K562 (cell line): ENCODE data around the gene FKBP3. TPM values are rescaled to one million over a fixed set of nuclear protein-coding genes. Genes with fewer than 3 reads are reported as not detected.

ENCODE experiments used
- ATAC-seq: fragments of 200-7000 bp; cut with Tn5 transposase; 3 replicates; pipeline ENCODE4 v1.9.1; 2020; ENCODE audit warnings: moderate library complexity
- BruUV-seq: library from RNA; stranded (reverse); fragments of 400-500 nt; replicated peaks from 2 replicates; lab custom pipeline; 2021; lab: Mats Ljungman, UMichigan
- CTCF ChIA-PET: fragments of 300-600 bp; formaldehyde crosslinking; extraction: SDS; loops from one replicate; lab custom pipeline; 2021; ENCODE audit warnings: low intra/inter-chr PET ratio; lab: Yijun Ruan, JAX
- POLR2A ChIA-PET: fragments of 300-600, 350-650 bp; sonication (Branson Sonifier 250); formaldehyde crosslinking; extraction: SDS; loops from one replicate; lab custom pipeline; 2021; ENCODE audit warnings: antibody characterized with exemption, inconsistent platforms; lab: Yijun Ruan, JAX
- DNase-seq, 4 experiments: peaks; one replicate each; pipeline versions ENCODE4 v3.0.0 to v3.0.0-alpha.2; 2011 to 2018; ENCODE audit warnings: low spot score in 3 of 4, mixed read lengths in 3 of 4; ENCODE audit errors: extremely low read depth in 1 of 4
- FAIRE-seq: peaks from 2 replicates; lab custom pipeline; 2011; peaks lifted over from hg19 to GRCh38; lab: Jason Lieb, UNC
- H2AFZ ChIP-seq: 2 replicates; pipeline ENCODE4 v1.6.0; 2011; ENCODE audit warnings: low read depth, low read length, control low read depth, inconsistent platforms
- H3K27ac ChIP-seq: fragments of 200-600 bp; 3 replicates; pipeline ENCODE4 v1.8.0; 2011; ENCODE audit warnings: low read depth, mild to moderate bottlenecking, control low read depth, inconsistent platforms, low read length, moderate library complexity, mixed read lengths; ENCODE audit errors: extremely low read depth
- H3K27me3 ChIP-seq, 2 experiments: fragments of 300-600 bp in 1 of 2; 2 replicates in 1 of 2; 3 replicates in 1 of 2; pipeline versions ENCODE4 v1.6.0 to v1.8.0; 2011; ENCODE audit warnings: inconsistent platforms in 2 of 2, low read length in 2 of 2, mild to moderate bottlenecking in 1 of 2, mixed read lengths in 1 of 2, moderate library complexity in 1 of 2; ENCODE audit not compliant: control insufficient read depth in 2 of 2, insufficient read depth in 2 of 2
- H3K36me3 ChIP-seq: fragments of 300-600 bp; 3 replicates; pipeline ENCODE4 v1.8.0; 2011; ENCODE audit warnings: mild to moderate bottlenecking, low read length, inconsistent platforms; ENCODE audit not compliant: control insufficient read depth, insufficient read depth
- H3K4me1 ChIP-seq, 2 experiments: fragments of 200-600 bp in 1 of 2; replicated peaks in 1 of 2; 2 replicates in 1 of 2; 3 replicates in 1 of 2; pipeline versions ENCODE4 v1.5.1 to v1.8.0; 2011; ENCODE audit warnings: inconsistent platforms in 2 of 2, low read length in 2 of 2, mild to moderate bottlenecking in 1 of 2, mixed read lengths in 1 of 2, moderate library complexity in 1 of 2; ENCODE audit not compliant: control insufficient read depth in 2 of 2, insufficient read depth in 2 of 2
- H3K4me2 ChIP-seq: 2 replicates; pipeline ENCODE4 v1.6.1; 2011; ENCODE audit warnings: low read length, control low read depth, inconsistent platforms, mixed read lengths; ENCODE audit not compliant: insufficient read depth
- H3K4me3 ChIP-seq: fragments of 200-600 bp; sonication (generic), shearing (Covaris generic); 2 replicates; pipeline ENCODE4 v1.5.1; 2016; ENCODE audit warnings: control low read depth, inconsistent platforms
- H3K79me2 ChIP-seq: fragments of 200-600 bp; 3 replicates; pipeline ENCODE4 v1.8.0; 2011; ENCODE audit warnings: low read length, inconsistent platforms; ENCODE audit not compliant: control insufficient read depth, insufficient read depth
- H3K9ac ChIP-seq, 2 experiments: 2 replicates each; pipeline versions ENCODE4 v1.6.0 to v1.6.1; 2011; ENCODE audit warnings: low read depth in 2 of 2, low read length in 2 of 2, control low read depth in 1 of 2, inconsistent platforms in 1 of 2, mild to moderate bottlenecking in 1 of 2, mixed read lengths in 1 of 2; ENCODE audit not compliant: insufficient read depth in 1 of 2
- H3K9me1 ChIP-seq: one replicate; pipeline ENCODE4 v1.6.0; 2011; ENCODE audit warnings: inconsistent platforms, mild to moderate bottlenecking, low read length, moderate library complexity; ENCODE audit not compliant: control insufficient read depth, insufficient read depth
- H3K9me3 ChIP-seq: replicated peaks from 2 replicates; pipeline ENCODE4 v1.5.1; 2011; ENCODE audit warnings: low read depth, low read length, inconsistent platforms; ENCODE audit not compliant: control insufficient read depth, insufficient read depth
- H4K20me1 ChIP-seq: replicated peaks from 2 replicates; pipeline ENCODE4 v1.6.1; 2011; ENCODE audit warnings: low read length, inconsistent platforms, mixed read lengths; ENCODE audit not compliant: control insufficient read depth, insufficient read depth
- ARNT ChIP-seq, 2 experiments: fragments of 450-650 bp; IDR thresholded peaks; 2 replicates each; pipeline ENCODE4 v1.6.1; 2016; ENCODE audit warnings: mild to moderate bottlenecking in 1 of 2
- CBFA2T3 ChIP-seq: fragments of 450-650 bp; IDR thresholded peaks from 2 replicates; pipeline ENCODE4 v1.6.1; 2017
- EP300 ChIP-seq: IDR thresholded peaks from 2 replicates; pipeline ENCODE4 v1.6.1; 2012; ENCODE audit warnings: low read length, improper control_type of control experiment
- GABPA ChIP-seq: fragments of 200-800 bp; sonication (Bioruptor generic); conservative IDR thresholded peaks from 2 replicates; pipeline ENCODE4 v1.6.1; 2016; ENCODE audit warnings: low read depth, missing genetic modification characterization, missing compliant biosample characterization
- HNRNPK ChIP-seq: fragments of 200-400 bp; formaldehyde crosslinking; IDR thresholded peaks from one replicate; pipeline ENCODE4 v1.6.1; 2018; ENCODE audit warnings: mild to moderate bottlenecking, low read depth, low read length; ENCODE audit not compliant: poor library complexity, severe bottlenecking
- KLF6 ChIP-seq: fragments of 250-450 bp; sonication (Bioruptor Pico); IDR thresholded peaks from 2 replicates; pipeline ENCODE4 v1.4.0; 2020; ENCODE audit warnings: mild to moderate bottlenecking, moderate library complexity, borderline replicate concordance
- MAFG ChIP-seq: fragments of 450-650 bp; conservative IDR thresholded peaks from 2 replicates; pipeline ENCODE4 v1.6.1; 2016; ENCODE audit warnings: missing genetic modification characterization, missing compliant biosample characterization
- NCOA1 ChIP-seq: fragments of 450-650 bp; IDR thresholded peaks from 2 replicates; pipeline ENCODE4 v1.6.1; 2016; ENCODE audit warnings: low read depth
- NCOA2 ChIP-seq, 2 experiments: fragments of 450-650 bp; IDR thresholded peaks; 2 replicates each; pipeline ENCODE4 v1.6.1; 2018; ENCODE audit warnings: mild to moderate bottlenecking in 2 of 2, moderate library complexity in 1 of 2; ENCODE audit not compliant: partially characterized antibody in 2 of 2
- NFYB ChIP-seq: IDR thresholded peaks from 2 replicates; pipeline ENCODE4 v1.6.1; 2011; ENCODE audit warnings: mild to moderate bottlenecking, moderate library complexity; ENCODE audit not compliant: insufficient read length; ENCODE audit errors: extremely low read depth
- SREBF1 ChIP-seq: fragments of 150-350 bp; IDR thresholded peaks from 2 replicates; pipeline ENCODE4 v1.6.1; 2014; ENCODE audit warnings: antibody characterized with exemption, low read depth, low read length, borderline replicate concordance
- TEAD2 ChIP-seq: fragments of 450-650 bp; IDR thresholded peaks from 2 replicates; pipeline ENCODE4 v1.6.1; 2016; ENCODE audit warnings: missing genetic modification characterization, control low read depth, missing compliant biosample characterization
- ZNF174 ChIP-seq: fragments of 250-450 bp; sonication (Bioruptor Pico); IDR thresholded peaks from 2 replicates; pipeline ENCODE4 v1.4.0; 2020; ENCODE audit warnings: mild to moderate bottlenecking
- ZNF766 ChIP-seq: fragments of 200-800 bp; sonication (Bioruptor generic); conservative IDR thresholded peaks from 2 replicates; pipeline ENCODE4 v1.6.1; 2016; ENCODE audit warnings: missing genetic modification characterization, missing compliant biosample characterization
- WGBS: fragments of 100-300 bp; shearing (Covaris generic); methylation state at CpG from one replicate; pipeline ENCODE4 v1.1.6; 2016; ENCODE audit warnings: low coverage, mixed read lengths; ENCODE audit not compliant: insufficient coverage; ENCODE audit errors: missing lambda C conversion rate; 5-methylcytosine and 5-hydroxymethylcytosine counted together
- in situ Hi-C: fragments of 300-500 bp; cut with MboI; formaldehyde crosslinking; loops from 4 replicates; pipeline ENCODE4 v1.15.0; 2018; ENCODE audit warnings: inconsistent platforms, mixed read lengths
- intact Hi-C: fragments of 100-400 bp; cut with micrococcal nuclease; formaldehyde crosslinking; loops from 2 replicates; pipeline ENCODE4 v1.14.2; 2022
- polyA plus RNA-seq, 8 experiments: library from polyadenylated mRNA; depleted of rRNA in 4 of 8; stranded (reverse) in 5 of 8; unstranded in 3 of 8; fragments of >200 nt; fragmentation: Nextera tagmentation in 2 of 8; fragmentation: Illumina TruSeq in 1 of 8; extraction: Ambion mirVana in 2 of 8; extraction: Trizol in 1 of 8; gene quantifications; 2 replicates each; pipeline versions ENCODE4 v1.2.1 to v1.2.3, GENCODE V29; 2011 to 2014; ENCODE audit warnings: inconsistent platforms in 1 of 8, missing spikeins in 1 of 8
- total RNA-seq, 7 experiments: library from RNA; depleted of rRNA in 6 of 7; stranded (reverse); fragments of >200 nt in 6 of 7; fragmentation: Illumina TruSeq in 2 of 7; extraction: Trizol in 2 of 7; gene quantifications; 2 replicates each; pipeline versions ENCODE4 v1.2.1 to v1.2.3, GENCODE V29; 2011 to 2021; ENCODE audit warnings: low replicate concordance in 1 of 7
- TF ChIP-seq, protein P1 (sequence below): fragments of 450-650 bp; IDR thresholded peaks from 2 replicates; pipeline ENCODE4 v1.6.1; 2017; ENCODE audit warnings: antibody characterized with exemption

The FKBP3 gene
- total and polyA plus RNA-seq, 9 of the 15 experiments (the other 6 are each of a cell fraction or from before 2014, with no cell fraction given) = 43.6 to 107 (median 65.2) TPM

- no peak overlapping the region for H3K4me3 ChIP-seq
- TF ChIP-seq ZNF174 (CRISPR knock-in tag) (no peak), MAFG (tag) (peak; percentile 33)
- TF ChIP-seq, all 486 proteins: peak for 1
- H3K4me2 ChIP-seq = no peak overlapping the region
- H3K4me1 ChIP-seq = no peaks in the 10 kb centered on the region; a peak in 1 of 5 replicates
- no peak overlapping the region for H3K27ac ChIP-seq
- intact Hi-C loops (no loop called here), in situ Hi-C loops (no loop called here)
- no peaks in the 10 kb centered on the region for H4K20me1 ChIP-seq
- H3K79me2 ChIP-seq = peaks cover 9% of the 10 kb centered on the region; the same call in 1 of the 3 replicates
- 94% methylated on average over 3 of the region's 3 CpGs for WGBS
- H3K27me3 ChIP-seq = no peaks in the 10 kb centered on the region
- no peak overlapping the region for H2AFZ ChIP-seq
- ChIA-PET CTCF (no interaction called here), POLR2A (interaction anchor here (1.4 kb wide), 1 partner anchor 16 kb away, joined by 3 read pairs; the partner anchor contains the start of gene FKBP3)
- BruUV-seq = no TSS peak
- no peak for ATAC-seq
- peaks cover 31% of the 10 kb centered on the region; the same call in 2 of the 3 replicates for H3K36me3 ChIP-seq
- H3K9me3 ChIP-seq = no peaks in the 10 kb centered on the region
- H3K9me1 ChIP-seq = no peaks in the 10 kb centered on the region
- FAIRE-seq = no peak
- DNase-seq = no peak
- H3K9ac ChIP-seq = no peak overlapping the region
Measured at GRCh38 chr14:45149602-45150001, 15.3 kb upstream of the FKBP3 start.

DNA sequence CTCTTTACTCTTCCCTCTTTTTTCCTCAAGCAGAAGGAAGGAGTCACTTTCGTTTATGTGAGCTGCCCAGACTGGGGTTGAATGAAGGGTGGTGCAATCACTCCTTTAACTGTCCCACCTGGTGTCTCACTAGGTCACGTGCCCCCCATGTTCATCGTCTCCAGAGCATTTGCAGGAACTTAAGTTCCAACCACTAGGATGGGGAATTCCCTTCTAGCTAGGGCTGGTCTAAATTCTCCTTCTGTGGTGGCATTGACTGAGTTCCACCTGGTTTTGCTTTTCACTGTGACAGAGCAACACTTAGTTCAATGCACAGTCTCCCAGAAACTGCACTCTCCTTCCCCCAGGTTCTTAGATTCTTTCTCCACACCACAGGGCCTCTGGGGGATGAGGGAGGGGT, 10.9 kb upstream of the FKBP3 start:
- no TSS peak for BruUV-seq
- Histone ChIP-seq H2AFZ (no peak overlapping the region), H3K36me3 (peaks cover 26% of the 10 kb centered on the region; the same call in 2 of the 3 replicates), H3K9ac (no peak overlapping the region), H3K79me2 (peaks cover 23% of the 10 kb centered on the region), H3K9me3 (no peaks in the 10 kb centered on the region), H3K4me1 (no peaks in the 10 kb centered on the region), H3K4me2 (no peak overlapping the region), H4K20me1 (no peaks in the 10 kb centered on the region), H3K4me3 (no peak overlapping the region), H3K9me1 (no peaks in the 10 kb centered on the region), H3K27ac (no peak overlapping the region), H3K27me3 (no peaks in the 10 kb centered on the region)
- no peak for FAIRE-seq
- whole genome bisulfite sequencing = 100% methylated on average over 2 of the region's 3 CpGs
- ATAC-seq = no peak
- DNase-seq = no peak
- ChIA-PET CTCF (no interaction called here), POLR2A (no interaction called here)
- in situ Hi-C loops = no loop called here
- intact Hi-C loops = no loop called here
- TF ChIP-seq SREBF1 (no peak), GABPA (tag) (no peak), NCOA2 (IDR thresholded peaks at IDR 0.05; ENCODE audit: partially characterized antibody in 2 of 2) (no peak), CBFA2T3 (no peak), NCOA1 (no peak), ARNT (IDR thresholded peaks at IDR 0.05) (no peak), NFYB (no peak), HNRNPK (no peak), TEAD2 (tag) (no peak), KLF6 (no peak), ZNF766 (CRISPR knock-in tag) (no peak), EP300 (no peak)
- TF ChIP-seq, protein P1, sequence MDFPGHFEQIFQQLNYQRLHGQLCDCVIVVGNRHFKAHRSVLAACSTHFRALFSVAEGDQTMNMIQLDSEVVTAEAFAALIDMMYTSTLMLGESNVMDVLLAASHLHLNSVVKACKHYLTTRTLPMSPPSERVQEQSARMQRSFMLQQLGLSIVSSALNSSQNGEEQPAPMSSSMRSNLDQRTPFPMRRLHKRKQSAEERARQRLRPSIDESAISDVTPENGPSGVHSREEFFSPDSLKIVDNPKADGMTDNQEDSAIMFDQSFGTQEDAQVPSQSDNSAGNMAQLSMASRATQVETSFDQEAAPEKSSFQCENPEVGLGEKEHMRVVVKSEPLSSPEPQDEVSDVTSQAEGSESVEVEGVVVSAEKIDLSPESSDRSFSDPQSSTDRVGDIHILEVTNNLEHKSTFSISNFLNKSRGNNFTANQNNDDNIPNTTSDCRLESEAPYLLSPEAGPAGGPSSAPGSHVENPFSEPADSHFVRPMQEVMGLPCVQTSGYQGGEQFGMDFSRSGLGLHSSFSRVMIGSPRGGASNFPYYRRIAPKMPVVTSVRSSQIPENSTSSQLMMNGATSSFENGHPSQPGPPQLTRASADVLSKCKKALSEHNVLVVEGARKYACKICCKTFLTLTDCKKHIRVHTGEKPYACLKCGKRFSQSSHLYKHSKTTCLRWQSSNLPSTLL = no peak
